DMS53 (cell line): ENCODE data around the gene AGO1.
"Not testable (repeated sequence)": the region's sequence is repeated elsewhere in the genome, so short reads cannot be mapped to it uniquely, and the experiment has no call there.

Source experiments
- DNase-seq: peaks from one replicate; lab custom pipeline; 2025; lab: John Stamatoyannopoulos, UW

AGO1 gene

GRCh38 chr1:35972631-35973030 is 89.6 kb downstream of the AGO1 start:
- DNase-seq, result not testable (repeated sequence)

- DNase-seq, result no peak
Observed at GRCh38 chr1:35980090-35980489, 97.1 kb downstream of the AGO1 start.
